Loucy (cell line): ENCODE results near the gene WBP11.

Experiments
- H2AFZ ChIP-seq: fragments of 200-600 bp; sonication (generic); 2 replicates; pipeline ENCODE4 v1.6.0; 2016; ENCODE audit warnings: antibody characterized with exemption, mild to moderate bottlenecking, low read length, moderate library complexity
- H3F3A ChIP-seq: fragments of 200-600 bp; 2 replicates; pipeline ENCODE4 v1.6.0; 2016; ENCODE audit warnings: antibody characterized with exemption, low read depth, mild to moderate bottlenecking
- H3K27me3 ChIP-seq: fragments of 200-600 bp; sonication (generic); 2 replicates; pipeline ENCODE4 v1.6.1; 2014; ENCODE audit warnings: low read length, mild to moderate bottlenecking; ENCODE audit not compliant: insufficient read depth, poor library complexity, severe bottlenecking
- H3K36me3 ChIP-seq: fragments of 200-600 bp; sonication (generic); 2 replicates; pipeline ENCODE4 v1.6.1; 2016; ENCODE audit warnings: low read length; ENCODE audit not compliant: insufficient read depth
- H3K4me1 ChIP-seq: fragments of 200-600 bp; sonication (generic); 2 replicates; pipeline ENCODE4 v1.5.1; 2014; ENCODE audit warnings: low read length, mild to moderate bottlenecking; ENCODE audit not compliant: insufficient read depth, poor library complexity, severe bottlenecking
- H3K4me2 ChIP-seq: fragments of 200-600 bp; sonication (generic); 2 replicates; pipeline ENCODE4 v1.6.0; 2014; ENCODE audit warnings: antibody characterized with exemption, low read length, low read depth, mild to moderate bottlenecking; ENCODE audit not compliant: poor library complexity, severe bottlenecking
- H3K4me3 ChIP-seq: fragments of 200-600 bp; sonication (generic); 2 replicates; pipeline ENCODE4 v1.5.1; 2014; ENCODE audit warnings: low read length, mild to moderate bottlenecking, mixed read lengths; ENCODE audit not compliant: poor library complexity, severe bottlenecking
- H3K79me2 ChIP-seq: fragments of 200-600 bp; sonication (generic); 2 replicates; pipeline ENCODE4 v1.6.1; 2014; ENCODE audit warnings: low read length; ENCODE audit not compliant: insufficient read depth
- H3K9ac ChIP-seq: fragments of 200-600 bp; sonication (generic); 2 replicates; pipeline ENCODE4 v1.6.0; 2014; ENCODE audit warnings: mild to moderate bottlenecking, low read depth, low read length, moderate library complexity; ENCODE audit not compliant: poor library complexity, severe bottlenecking
- H3K9me2 ChIP-seq: fragments of 200-600 bp; sonication (generic); replicated peaks from 2 replicates; pipeline ENCODE4 v1.6.1; 2016; ENCODE audit warnings: low read depth, low read length, mixed read lengths
- H3K9me3 ChIP-seq: fragments of 200-600 bp; sonication (generic); 2 replicates; pipeline ENCODE4 v1.6.1; 2014; ENCODE audit warnings: mild to moderate bottlenecking, antibody characterized with exemption, low read length, low read depth; ENCODE audit not compliant: insufficient read depth
- H4K20me1 ChIP-seq: fragments of 200-600 bp; sonication (generic); 2 replicates; pipeline ENCODE4 v1.6.0; 2014; ENCODE audit warnings: antibody characterized with exemption, low read length, mild to moderate bottlenecking; ENCODE audit not compliant: insufficient read depth, poor library complexity, severe bottlenecking
- EZH2phosphoT487 ChIP-seq: fragments of 200-600 bp; IDR thresholded peaks from 2 replicates; pipeline ENCODE4 v1.6.1; 2018; ENCODE audit warnings: antibody characterized with exemption, mild to moderate bottlenecking, moderate library complexity, borderline replicate concordance
- TF ChIP-seq, protein P1 (sequence below): fragments of 200-600 bp; sonication (generic); conservative IDR thresholded peaks from 2 replicates; pipeline ENCODE4 v1.5.1; 2014; ENCODE audit warnings: mild to moderate bottlenecking, antibody characterized with exemption, low read length

Gene WBP11

GRCh38 chr12:14772946-14773345 lies 30.3 kb downstream of the WBP11 start:
- Histone ChIP-seq H3K79me2 (peaks cover 28% of the 10 kb centered on the region), H3K9me3 (no peaks in the 10 kb centered on the region), H3K9ac (no peak overlapping the region), H3K4me2 (no peak overlapping the region), H2AFZ (no peak overlapping the region), H3K27me3 (no peaks in the 10 kb centered on the region), H3K4me3 (no peak overlapping the region), H3K9me2 (no peaks in the 10 kb centered on the region), H4K20me1 (peaks cover 17% of the 10 kb centered on the region), H3K36me3 (no peaks in the 10 kb centered on the region), H3F3A (0 out of 2 replicates have a peak, but pooled peaks cover 2% of the 10 kb centered on the region), H3K4me1 (peaks cover 25% of the 10 kb centered on the region)
- TF ChIP-seq, protein P1, sequence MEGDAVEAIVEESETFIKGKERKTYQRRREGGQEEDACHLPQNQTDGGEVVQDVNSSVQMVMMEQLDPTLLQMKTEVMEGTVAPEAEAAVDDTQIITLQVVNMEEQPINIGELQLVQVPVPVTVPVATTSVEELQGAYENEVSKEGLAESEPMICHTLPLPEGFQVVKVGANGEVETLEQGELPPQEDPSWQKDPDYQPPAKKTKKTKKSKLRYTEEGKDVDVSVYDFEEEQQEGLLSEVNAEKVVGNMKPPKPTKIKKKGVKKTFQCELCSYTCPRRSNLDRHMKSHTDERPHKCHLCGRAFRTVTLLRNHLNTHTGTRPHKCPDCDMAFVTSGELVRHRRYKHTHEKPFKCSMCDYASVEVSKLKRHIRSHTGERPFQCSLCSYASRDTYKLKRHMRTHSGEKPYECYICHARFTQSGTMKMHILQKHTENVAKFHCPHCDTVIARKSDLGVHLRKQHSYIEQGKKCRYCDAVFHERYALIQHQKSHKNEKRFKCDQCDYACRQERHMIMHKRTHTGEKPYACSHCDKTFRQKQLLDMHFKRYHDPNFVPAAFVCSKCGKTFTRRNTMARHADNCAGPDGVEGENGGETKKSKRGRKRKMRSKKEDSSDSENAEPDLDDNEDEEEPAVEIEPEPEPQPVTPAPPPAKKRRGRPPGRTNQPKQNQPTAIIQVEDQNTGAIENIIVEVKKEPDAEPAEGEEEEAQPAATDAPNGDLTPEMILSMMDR = no peak
- TF ChIP-seq EZH2phosphoT487 = no peak

GRCh38 chr12:14771651-14772137 lies 31.6 kb downstream of the WBP11 start:
- TF ChIP-seq EZH2phosphoT487 = no peak
- TF ChIP-seq, protein P1 = no peak
- H4K20me1 ChIP-seq = peaks cover 23% of the 10 kb centered on the region
- H2AFZ ChIP-seq = no peak overlapping the region
- H3K4me3 ChIP-seq = peak overlapping the region; percentile 94
- no peaks in the 10 kb centered on the region for H3K36me3 ChIP-seq
- no peaks in the 10 kb centered on the region for H3K27me3 ChIP-seq
- peak overlapping the region; percentile 76 for H3K4me2 ChIP-seq
- peaks cover 39% of the 10 kb centered on the region for H3K79me2 ChIP-seq
- H3K9me3 ChIP-seq = no peaks in the 10 kb centered on the region
- no peaks in the 10 kb centered on the region for H3K9me2 ChIP-seq
- H3F3A ChIP-seq = peaks cover 5% of the 10 kb centered on the region; the same call in 1 of the 2 replicates
- H3K9ac ChIP-seq = peak overlapping the region; percentile 88
- peaks cover 36% of the 10 kb centered on the region for H3K4me1 ChIP-seq

- H3K9ac ChIP-seq = peak overlapping the region; percentile 88
- H3K36me3 ChIP-seq = no peaks in the 10 kb centered on the region
- H3K79me2 ChIP-seq = peaks cover 47% of the 10 kb centered on the region
- H2AFZ ChIP-seq = peak overlapping the region; percentile 86
- peak overlapping the region; percentile 94 for H3K4me3 ChIP-seq
- no peaks in the 10 kb centered on the region for H3K9me3 ChIP-seq
- H3K9me2 ChIP-seq = no peaks in the 10 kb centered on the region
- H3F3A ChIP-seq = peaks cover 7% of the 10 kb centered on the region; the same call in 1 of the 2 replicates
- no peak for TF ChIP-seq EZH2phosphoT487
- TF ChIP-seq, protein P1 = no peak
- H3K4me2 ChIP-seq = peak overlapping the region; percentile 76
- H3K4me1 ChIP-seq = peaks cover 38% of the 10 kb centered on the region
- no peaks in the 10 kb centered on the region for H3K27me3 ChIP-seq
- peaks cover 23% of the 10 kb centered on the region for H4K20me1 ChIP-seq
Measured at GRCh38 chr12:14770496-14771461, 32.5 kb downstream of the WBP11 start.
